B cell (primary cell): Measurements from ENCODE around the gene CDC42EP2. TPM values are rescaled to one million over a fixed set of nuclear protein-coding genes. Genes with fewer than 3 reads are reported as not detected.

Source experiments
- ATAC-seq: fragments of 200-7000 bp; cut with Tn5 transposase; one replicate; pipeline ENCODE4 v1.10.0; 2021; ENCODE audit warnings: low read depth, mild to moderate bottlenecking, moderate number of reproducible peaks, moderate library complexity
- CTCF ChIA-PET: fragments of 350-600 bp; sonication (Branson Sonifier 250); formaldehyde crosslinking; loops from one replicate; lab custom pipeline; 2021; ENCODE audit warnings: antibody characterized with exemption, inconsistent platforms; lab: Charles Lee
- POLR2A ChIA-PET: fragments of 350-600 bp; sonication (Branson Sonifier 250); formaldehyde crosslinking; loops from one replicate; lab custom pipeline; 2021; ENCODE audit warnings: antibody characterized with exemption; lab: Charles Lee
- DNase-seq: peaks from one replicate; pipeline ENCODE4 v3.0.0; 2013
- H2AFZ ChIP-seq: 2 replicates; pipeline ENCODE4 v1.6.1; 2012; ENCODE audit warnings: mild to moderate bottlenecking, low read depth, low read length; ENCODE audit not compliant: insufficient read depth, poor library complexity, severe bottlenecking
- H3K27ac ChIP-seq, 2 donors: 1 replicate in 1 of 2; 2 replicates in 1 of 2; pipeline ENCODE4 v1.5.1; 2012 to 2013; ENCODE audit warnings: low read length in 2 of 2, mild to moderate bottlenecking in 2 of 2, moderate library complexity in 1 of 2
- H3K27me3 ChIP-seq, 4 experiments: fragments of 200-600 bp in 1 of 4; sonication (generic) in 1 of 4; replicated peaks in 1 of 4; 1 replicate in 2 of 4; 2 replicates in 2 of 4; pipeline versions ENCODE4 v1.6.1 to v1.7.0; 2013 to 2016; ENCODE audit warnings: low read length in 3 of 4, mild to moderate bottlenecking in 2 of 4, mixed read lengths in 1 of 4, moderate library complexity in 1 of 4; ENCODE audit not compliant: insufficient read depth in 4 of 4, control insufficient read depth in 3 of 4; ENCODE audit errors: control extremely low read depth in 1 of 4
- H3K36me3 ChIP-seq, 2 experiments: replicated peaks in 1 of 2; 1 replicate in 1 of 2; 2 replicates in 1 of 2; pipeline versions ENCODE4 v1.6.1 to v1.7.1; 2013; ENCODE audit warnings: low read length in 1 of 2; ENCODE audit not compliant: insufficient read depth in 2 of 2, control insufficient read depth in 1 of 2; ENCODE audit errors: control extremely low read depth in 1 of 2, extremely low read depth in 1 of 2
- H3K4me1 ChIP-seq, 2 donors: fragments of 200-600 bp in 1 of 2; sonication (generic) in 1 of 2; 1 replicate in 1 of 2; 2 replicates in 1 of 2; pipeline versions ENCODE4 v1.5.1 to v1.6.1; 2013 to 2017; ENCODE audit warnings: low read length in 2 of 2; ENCODE audit not compliant: control insufficient read depth in 2 of 2, insufficient read depth in 2 of 2
- H3K4me2 ChIP-seq: replicated peaks from 2 replicates; pipeline ENCODE3; 2012; ENCODE audit warnings: mild to moderate bottlenecking, low read depth, low read length; ENCODE audit not compliant: poor library complexity, severe bottlenecking
- H3K4me3 ChIP-seq, 5 experiments: fragments of 200-600 bp in 1 of 5; sonication (generic) in 1 of 5; 1 replicate in 3 of 5; 2 replicates in 2 of 5; pipeline versions ENCODE4 v1.5.1 to v1.7.0; 2011 to 2016; ENCODE audit warnings: low read length in 4 of 5, mild to moderate bottlenecking in 4 of 5, low read depth in 2 of 5, control low read depth in 1 of 5, moderate library complexity in 1 of 5; ENCODE audit not compliant: insufficient read depth in 1 of 5; ENCODE audit errors: control extremely low read depth in 1 of 5, extremely low read depth in 1 of 5
- H3K79me2 ChIP-seq: fragments of 200-600 bp; sonication (generic); one replicate; pipeline ENCODE4 v1.6.0; 2016; ENCODE audit warnings: low read length; ENCODE audit not compliant: control insufficient read depth, insufficient read depth
- H3K9ac ChIP-seq: fragments of 200-600 bp; sonication (generic); 2 replicates; pipeline ENCODE4 v1.6.1; 2017; ENCODE audit warnings: mild to moderate bottlenecking, low read length, moderate library complexity
- H3K9me3 ChIP-seq, 3 donors: one replicate each; pipeline versions ENCODE4 v1.6.1 to v1.7.1; 2013; ENCODE audit warnings: low read length in 2 of 3; ENCODE audit not compliant: control insufficient read depth in 2 of 3, insufficient read depth in 1 of 3; ENCODE audit errors: control extremely low read depth in 1 of 3
- H4K20me1 ChIP-seq: 2 replicates; pipeline ENCODE4 v1.6.0; 2012; ENCODE audit warnings: mild to moderate bottlenecking, low read length; ENCODE audit not compliant: insufficient read depth, control insufficient read depth, poor library complexity, severe bottlenecking
- H3K27ac Mint-ChIP-seq: one replicate; pipeline ENCODE4 v1.8.0; 2021; ENCODE audit warnings: mixed read lengths
- H3K27me3 Mint-ChIP-seq: one replicate; pipeline ENCODE4 v1.8.0; 2021; ENCODE audit warnings: mixed read lengths
- H3K4me1 Mint-ChIP-seq: one replicate; pipeline ENCODE4 v1.8.0; 2021; ENCODE audit warnings: mixed read lengths
- H3K4me3 Mint-ChIP-seq: one replicate; pipeline ENCODE4 v1.8.0; 2021; ENCODE audit warnings: mixed read lengths
- H3K9me3 Mint-ChIP-seq: one replicate; pipeline ENCODE4 v1.8.0; 2022; ENCODE audit warnings: mixed read lengths; ENCODE audit not compliant: insufficient read depth
- EZH2 ChIP-seq: IDR thresholded peaks from 2 replicates; pipeline ENCODE4 v1.6.1; 2012; ENCODE audit warnings: borderline replicate concordance, low read depth, mild to moderate bottlenecking, moderate library complexity, low read length; ENCODE audit not compliant: insufficient read depth, poor library complexity, severe bottlenecking
- WGBS: methylation state at CpG from one replicate; pipeline ENCODE4 v1.1.5; 2013; ENCODE audit warnings: missing lambda C conversion rate; ENCODE audit not compliant: insufficient coverage; 5-methylcytosine and 5-hydroxymethylcytosine counted together
- intact Hi-C: fragments of 100-400 bp; cut with micrococcal nuclease; formaldehyde crosslinking; loops from one replicate; pipeline ENCODE4 v1.10.0; 2022
- polyA plus RNA-seq: library from polyadenylated mRNA; depleted of rRNA; stranded (reverse); fragments of >200 nt; gene quantifications from 2 replicates; pipeline ENCODE4 v1.2.3, GENCODE V29; 2012
- total RNA-seq, 2 donors: library from RNA; stranded (reverse); fragments of 120-200 nt in 1 of 2; gene quantifications; 1 replicate in 1 of 2; 2 replicates in 1 of 2; pipeline versions ENCODE4 v1.2.3 to v1.2.4, GENCODE V29; 2013 to 2022
- TF ChIP-seq, protein P1 (sequence below): fragments of 200-600 bp; IDR thresholded peaks from one replicate; pipeline ENCODE4 v1.8.0; 2022; ENCODE audit warnings: antibody characterized with exemption, mild to moderate bottlenecking

CDC42EP2 gene
- total and polyA plus RNA-seq, 2 donors (not counting 1 experiment from before 2014, with no cell fraction given): 0.69 to 1.1 TPM

DNA sequence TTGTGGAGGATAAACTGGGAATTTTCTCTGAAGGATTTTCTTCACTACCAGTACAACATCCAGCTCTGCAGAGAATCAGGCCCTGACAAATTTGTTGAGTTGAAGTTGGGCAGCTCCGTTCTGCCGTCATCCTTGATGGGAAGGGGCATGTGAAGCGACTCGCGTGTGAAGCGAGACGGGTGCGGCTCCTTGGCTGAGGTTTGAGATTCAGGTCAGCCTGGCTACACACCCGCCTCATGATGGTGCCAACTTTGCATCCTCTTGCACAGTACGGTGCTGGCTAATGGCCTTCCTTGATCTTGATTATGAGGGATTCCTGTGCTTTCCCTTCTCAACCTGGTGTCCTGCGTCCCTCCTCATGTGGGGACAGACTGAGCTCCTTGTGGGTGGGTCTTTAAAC, 19.7 kb upstream of the CDC42EP2 start:
- POLR2A ChIA-PET: no interaction called here
- ATAC-seq: no peak
- no peak overlapping the region for H3K4me3 ChIP-seq
- no peak overlapping the region for H3K4me3 Mint-ChIP-seq
- peaks cover 4% of the 10 kb centered on the region for H3K4me1 Mint-ChIP-seq
- no peak overlapping the region for H3K27ac ChIP-seq
- DNase-seq: no peak
- intact Hi-C loops: no loop called here
- peaks cover 0 to 46% of the 10 kb centered on the region in 2 experiments for H3K36me3 ChIP-seq
- no peaks in the 10 kb centered on the region for H4K20me1 ChIP-seq
- no peaks in the 10 kb centered on the region for H3K79me2 ChIP-seq
- CTCF ChIA-PET: interaction anchor here (0.8 to 1.4 kb wide), 5 partner anchors 17 to 35 kb away, joined by 3 to 5 read pairs (median 3); partner anchors contain the start of gene POLA2
- H3K27ac Mint-ChIP-seq: no peak overlapping the region
- no peak overlapping the region for H3K4me2 ChIP-seq
- TF ChIP-seq, protein P1, sequence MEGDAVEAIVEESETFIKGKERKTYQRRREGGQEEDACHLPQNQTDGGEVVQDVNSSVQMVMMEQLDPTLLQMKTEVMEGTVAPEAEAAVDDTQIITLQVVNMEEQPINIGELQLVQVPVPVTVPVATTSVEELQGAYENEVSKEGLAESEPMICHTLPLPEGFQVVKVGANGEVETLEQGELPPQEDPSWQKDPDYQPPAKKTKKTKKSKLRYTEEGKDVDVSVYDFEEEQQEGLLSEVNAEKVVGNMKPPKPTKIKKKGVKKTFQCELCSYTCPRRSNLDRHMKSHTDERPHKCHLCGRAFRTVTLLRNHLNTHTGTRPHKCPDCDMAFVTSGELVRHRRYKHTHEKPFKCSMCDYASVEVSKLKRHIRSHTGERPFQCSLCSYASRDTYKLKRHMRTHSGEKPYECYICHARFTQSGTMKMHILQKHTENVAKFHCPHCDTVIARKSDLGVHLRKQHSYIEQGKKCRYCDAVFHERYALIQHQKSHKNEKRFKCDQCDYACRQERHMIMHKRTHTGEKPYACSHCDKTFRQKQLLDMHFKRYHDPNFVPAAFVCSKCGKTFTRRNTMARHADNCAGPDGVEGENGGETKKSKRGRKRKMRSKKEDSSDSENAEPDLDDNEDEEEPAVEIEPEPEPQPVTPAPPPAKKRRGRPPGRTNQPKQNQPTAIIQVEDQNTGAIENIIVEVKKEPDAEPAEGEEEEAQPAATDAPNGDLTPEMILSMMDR: no peak
- no peak for TF ChIP-seq EZH2
- 98% methylated on average over 10 of the region's 11 CpGs for WGBS
- no peaks in the 10 kb centered on the region for H3K27me3 ChIP-seq
- H2AFZ ChIP-seq: no peak overlapping the region
- H3K9ac ChIP-seq: no peak overlapping the region
- peaks cover 0 to 5% of the 10 kb centered on the region in 2 donors for H3K4me1 ChIP-seq
- no peaks in the 10 kb centered on the region for H3K9me3 Mint-ChIP-seq
- H3K27me3 Mint-ChIP-seq: no peaks in the 10 kb centered on the region
- H3K9me3 ChIP-seq: no peaks in the 10 kb centered on the region

DNA sequence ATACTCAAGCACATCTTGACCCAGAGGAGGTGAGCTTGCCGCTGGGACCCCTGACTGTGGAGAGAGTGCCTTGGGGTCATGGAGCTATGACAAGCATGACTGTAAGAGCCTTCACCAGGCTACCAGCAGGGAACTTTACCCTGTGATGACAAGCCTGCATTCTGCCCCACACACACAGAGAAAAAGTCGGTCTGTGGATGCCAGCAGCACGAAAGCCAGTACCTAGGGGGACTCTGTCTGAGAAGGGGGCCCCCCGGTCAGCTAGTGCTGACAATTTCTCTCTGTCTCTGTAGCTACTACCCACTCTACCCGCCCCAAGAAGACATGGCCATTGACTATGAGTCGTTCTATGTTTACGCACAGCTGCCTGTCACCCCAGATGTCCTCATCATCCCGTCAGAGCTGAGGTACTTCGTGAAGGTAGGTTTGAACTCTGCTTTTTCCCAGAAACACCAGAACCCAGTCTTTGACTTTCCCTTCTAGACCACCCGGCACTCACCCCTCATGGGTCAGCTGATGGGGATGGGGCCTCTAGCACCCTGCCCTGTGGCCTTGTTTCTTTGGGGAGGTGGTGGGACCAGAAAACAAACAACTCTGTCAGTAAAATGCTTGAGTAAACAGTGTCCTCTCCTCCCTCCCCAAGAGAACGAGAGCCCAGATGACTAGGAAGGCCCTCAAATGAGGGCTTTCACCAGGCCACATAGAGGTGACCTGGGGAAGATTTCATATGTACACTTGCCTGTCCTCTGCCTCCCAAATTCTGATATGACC, 18.9 kb upstream of the CDC42EP2 start:
- H3K9me3 Mint-ChIP-seq: no peaks in the 10 kb centered on the region
- H3K27me3 ChIP-seq: no peaks in the 10 kb centered on the region
- H3K27me3 Mint-ChIP-seq: no peaks in the 10 kb centered on the region
- ATAC-seq: no peak
- no peak overlapping the region for H2AFZ ChIP-seq
- no peak overlapping the region for H3K4me2 ChIP-seq
- no peak overlapping the region for H3K27ac Mint-ChIP-seq
- DNase-seq: no peak
- TF ChIP-seq, protein P1: no peak
- no peak for TF ChIP-seq EZH2
- H3K4me1 ChIP-seq: peaks cover 0 to 3% of the 10 kb centered on the region in 2 donors
- no peak overlapping the region for H3K9ac ChIP-seq
- intact Hi-C loops: no loop called here
- H4K20me1 ChIP-seq: no peaks in the 10 kb centered on the region
- peaks cover 0 to 41% of the 10 kb centered on the region in 2 experiments for H3K36me3 ChIP-seq
- H3K4me1 Mint-ChIP-seq: peaks cover 2% of the 10 kb centered on the region
- H3K4me3 ChIP-seq: no peak overlapping the region
- H3K9me3 ChIP-seq: no peaks in the 10 kb centered on the region
- ChIA-PET CTCF (interaction anchor here (0.6 to 1.3 kb wide), 6 partner anchors 18 to 44 kb away, joined by 3 to 5 read pairs (median 3); no protein-coding TSS in a partner anchor), POLR2A (interaction anchor here (0.6 kb wide), 1 partner anchor 1346 kb away, joined by 4 read pairs; no protein-coding TSS in a partner anchor)
- no peak overlapping the region for H3K27ac ChIP-seq
- WGBS: 97% methylated on average over 9 of the region's 11 CpGs
- no peak overlapping the region for H3K4me3 Mint-ChIP-seq
- H3K79me2 ChIP-seq: no peaks in the 10 kb centered on the region
